Ovary (tissue), 9 donors: Measurements from ENCODE around the gene TLR4. TPM values are rescaled to one million over a fixed set of nuclear protein-coding genes. Genes with fewer than 3 reads are reported as not detected.

Source experiments
- DNase-seq, 5 donors: peaks; one replicate each; pipeline ENCODE4 v3.0.0-alpha.2; 2019 to 2020
- H3K27ac ChIP-seq, 2 donors: fragments of 200-600 bp; one replicate each; pipeline versions ENCODE4 v1.5.1 to v1.8.0; 2019 to 2022
- H3K27me3 ChIP-seq: fragments of 200-600 bp; one replicate; pipeline ENCODE4 v1.8.0; 2022
- H3K36me3 ChIP-seq: fragments of 200-600 bp; sonication (generic); one replicate; pipeline ENCODE4 v1.5.1; 2019
- H3K4me1 ChIP-seq: one replicate; pipeline ENCODE4 v1.8.1; 2013; ENCODE audit warnings: mild to moderate bottlenecking, moderate library complexity; ENCODE audit not compliant: insufficient read depth
- H3K4me3 ChIP-seq: fragments of 200-600 bp; sonication (generic); one replicate; pipeline ENCODE4 v1.5.1; 2017
- H3K9me3 ChIP-seq, 2 donors: fragments of 200-600 bp in 1 of 2; sonication (generic) in 1 of 2; one replicate each; pipeline versions ENCODE4 v1.5.1 to v1.8.1; 2013 to 2019; ENCODE audit warnings: mild to moderate bottlenecking in 1 of 2, moderate library complexity in 1 of 2
- EP300 ChIP-seq: sonication (generic); formaldehyde crosslinking; IDR thresholded peaks from one replicate; pipeline ENCODE4 v1.6.1; 2017; ENCODE audit warnings: antibody characterized with exemption
- POLR2A ChIP-seq: fragments of 450-650 bp; IDR thresholded peaks from one replicate; pipeline ENCODE4 v1.6.1; 2017; ENCODE audit warnings: antibody characterized with exemption, mild to moderate bottlenecking, moderate library complexity
- WGBS, 3 donors: extraction: QIAGEN DNeasy Blood & Tissue Kit in 1 of 3; methylation state at CpG; one replicate each; pipeline versions ENCODE4 v1.1.5 to v1.1.7; 2013 to 2017; 5-methylcytosine and 5-hydroxymethylcytosine counted together
- intact Hi-C, 4 donors: fragments of 100-400 bp; cut with DNase I; formaldehyde crosslinking; loops; one replicate each; pipeline versions ENCODE4 v1.11.0 to v1.15.1; 2022 to 2023
- polyA plus RNA-seq, 2 donors: library from polyadenylated mRNA; stranded (reverse); fragments of 200-250 nt in 1 of 2; fragments of 350-450 nt in 1 of 2; fragmentation: Illumina TruSeq in 1 of 2; extraction: RNeasy Lipid Tissue Mini Kit (QIAGEN cat#74804) in 1 of 2; gene quantifications; one replicate each; pipeline ENCODE4 v1.2.3, GENCODE V29; 2013 to 2014
- total RNA-seq, 7 donors: library from RNA; depleted of rRNA in 2 of 7; stranded (reverse); fragments of >200 nt in 2 of 7; fragmentation: NEBNext Ultra II Directional in 3 of 7; extraction: Animal tissue kit (Norgen Biotek cat#: 25700) in 3 of 7; gene quantifications; one replicate each; pipeline versions ENCODE4 v1.1.0 to v1.2.4, GENCODE V29; 2016 to 2023
- TF ChIP-seq, protein P1 (sequence below), 3 donors: fragments of 450-650 bp in 2 of 3; fragments of 200-600 bp in 1 of 3; IDR thresholded peaks; one replicate each; pipeline versions ENCODE4 v1.5.1 to v1.8.0; 2016 to 2022; ENCODE audit warnings: antibody characterized with exemption in 3 of 3, mild to moderate bottlenecking in 1 of 3
- donor health status: DM: no; HTN: no; CAD: no; lungs with moderate emphysema.
- donor health status: DM: no; HTN: no; CAD: no.
- donor health status: Bipolar disorder and iron deficiency.
- donor health status: DM: yes; HTN: yes; CAD: no.
- donor health status: DM: no; HTN: no; CAD: no.
- donor health status: DM: yes; HTN: yes; CAD: no.

Gene TLR4
- total and polyA plus RNA-seq, 9 donors = 3.4 to 13.5 (median 8.9) TPM

DNA sequence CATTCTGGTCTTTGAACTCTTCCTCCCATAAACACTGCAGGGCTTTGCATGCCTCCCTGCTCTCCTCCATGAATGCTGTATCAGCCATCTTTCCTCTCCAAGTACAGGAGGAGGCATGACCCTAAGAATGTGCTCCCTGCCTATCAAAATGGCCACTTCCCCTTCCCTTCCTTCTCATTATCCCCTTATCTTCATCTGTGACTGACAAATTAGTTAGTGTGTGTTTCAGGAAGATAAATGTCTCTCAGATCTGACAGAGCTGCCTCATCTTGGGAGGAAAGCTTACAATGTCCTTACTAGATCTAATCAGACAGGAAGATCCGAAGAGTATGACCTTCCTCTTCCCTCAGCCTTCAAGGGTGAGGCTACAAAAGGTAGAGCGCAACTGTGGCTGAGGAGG lies 46.2 kb downstream of the TLR4 start:
- Histone ChIP-seq H3K9me3 (no peaks in the 10 kb centered on the region), H3K27ac (no peak overlapping the region), H3K4me3 (no peak overlapping the region), H3K27me3 (no peaks in the 10 kb centered on the region), H3K4me1 (no peaks in the 10 kb centered on the region), H3K36me3 (no peaks in the 10 kb centered on the region)
- no peak for DNase-seq
- 45 to 65% (median 62%) methylated on average over 2 of the region's 2 CpGs for WGBS, 3 donors
- TF ChIP-seq EP300 = no peak
- TF ChIP-seq, protein P1, sequence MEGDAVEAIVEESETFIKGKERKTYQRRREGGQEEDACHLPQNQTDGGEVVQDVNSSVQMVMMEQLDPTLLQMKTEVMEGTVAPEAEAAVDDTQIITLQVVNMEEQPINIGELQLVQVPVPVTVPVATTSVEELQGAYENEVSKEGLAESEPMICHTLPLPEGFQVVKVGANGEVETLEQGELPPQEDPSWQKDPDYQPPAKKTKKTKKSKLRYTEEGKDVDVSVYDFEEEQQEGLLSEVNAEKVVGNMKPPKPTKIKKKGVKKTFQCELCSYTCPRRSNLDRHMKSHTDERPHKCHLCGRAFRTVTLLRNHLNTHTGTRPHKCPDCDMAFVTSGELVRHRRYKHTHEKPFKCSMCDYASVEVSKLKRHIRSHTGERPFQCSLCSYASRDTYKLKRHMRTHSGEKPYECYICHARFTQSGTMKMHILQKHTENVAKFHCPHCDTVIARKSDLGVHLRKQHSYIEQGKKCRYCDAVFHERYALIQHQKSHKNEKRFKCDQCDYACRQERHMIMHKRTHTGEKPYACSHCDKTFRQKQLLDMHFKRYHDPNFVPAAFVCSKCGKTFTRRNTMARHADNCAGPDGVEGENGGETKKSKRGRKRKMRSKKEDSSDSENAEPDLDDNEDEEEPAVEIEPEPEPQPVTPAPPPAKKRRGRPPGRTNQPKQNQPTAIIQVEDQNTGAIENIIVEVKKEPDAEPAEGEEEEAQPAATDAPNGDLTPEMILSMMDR (IDR thresholded peaks at IDR 0.05) = no peak
- no peak for TF ChIP-seq POLR2A
- intact Hi-C loops = no loop called here

DNA sequence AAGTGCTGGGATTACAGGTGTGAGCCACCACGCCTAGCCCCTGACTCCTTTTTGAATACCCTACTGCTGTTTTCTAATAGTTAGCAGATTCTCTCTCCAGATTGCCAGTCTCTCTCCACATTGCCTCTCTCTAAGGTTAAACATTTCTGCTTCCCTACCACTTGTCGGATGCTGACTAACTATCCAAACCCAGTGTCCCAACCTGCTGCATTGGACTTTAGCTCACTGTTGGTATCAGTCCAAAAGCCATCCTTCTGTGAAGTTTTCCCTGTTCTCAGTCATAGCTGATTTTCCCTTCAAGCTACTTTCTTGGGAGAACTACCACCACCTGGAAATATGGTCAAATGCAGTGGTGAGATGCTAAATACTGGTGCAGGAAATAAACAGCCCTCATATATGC lies 48.7 kb downstream of the TLR4 start:
- Histone ChIP-seq H3K4me1 (no peaks in the 10 kb centered on the region), H3K9me3 (no peaks in the 10 kb centered on the region), H3K4me3 (no peak overlapping the region), H3K36me3 (no peaks in the 10 kb centered on the region), H3K27ac (no peak overlapping the region), H3K27me3 (no peaks in the 10 kb centered on the region)
- WGBS, 3 donors = 90 to 94% (median 94%) methylated on average over 2 of the region's 2 CpGs
- TF ChIP-seq, protein P1 (IDR thresholded peaks at IDR 0.05) = no peak
- TF ChIP-seq POLR2A (no peak), EP300 (no peak)
- intact Hi-C loops = no loop called here
- DNase-seq = no peak

DNA sequence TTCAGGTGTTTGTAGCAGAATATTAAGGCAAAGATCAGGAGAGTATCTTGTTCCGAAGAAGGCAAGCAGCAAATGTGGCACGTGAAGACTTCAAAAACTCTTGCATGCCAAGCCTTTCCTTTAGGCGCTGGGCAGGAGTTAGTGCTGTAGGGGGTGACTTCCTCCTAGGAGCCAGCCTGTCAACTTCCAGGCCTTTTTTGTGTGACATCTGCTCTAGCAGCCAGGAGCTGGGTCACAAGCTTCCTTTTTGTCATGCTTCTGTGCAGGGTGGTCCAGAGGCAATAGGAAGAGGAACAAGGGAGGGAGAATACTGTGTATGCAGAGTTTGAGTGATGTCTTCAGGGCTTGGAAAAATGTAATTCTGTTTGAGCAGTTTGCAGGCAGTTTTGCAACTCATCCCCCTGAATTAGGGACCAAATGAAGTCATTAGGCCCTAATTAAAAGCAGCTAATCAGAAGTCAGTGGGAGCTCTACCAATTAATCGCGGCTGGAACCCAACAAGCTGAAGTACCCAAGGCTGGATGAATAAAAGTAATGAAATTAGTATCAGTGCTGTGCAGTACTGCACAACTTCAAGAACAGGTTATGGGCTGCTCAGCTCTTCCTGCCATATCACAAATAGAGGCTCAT lies 53.5 kb downstream of the TLR4 start:
- WGBS, 3 donors = 41 to 59% (median 50%) methylated on average over 5 of the region's 5 CpGs
- Histone ChIP-seq H3K4me3 (no peak overlapping the region), H3K36me3 (no peaks in the 10 kb centered on the region), H3K9me3 (no peaks in the 10 kb centered on the region), H3K4me1 (no peaks in the 10 kb centered on the region), H3K27me3 (no peaks in the 10 kb centered on the region), H3K27ac (no peak overlapping the region)
- DNase-seq = no peak
- no peak for TF ChIP-seq EP300
- TF ChIP-seq, protein P1 (IDR thresholded peaks at IDR 0.05) = no peak
- no peak for TF ChIP-seq POLR2A
- intact Hi-C loops = no loop called here

DNA sequence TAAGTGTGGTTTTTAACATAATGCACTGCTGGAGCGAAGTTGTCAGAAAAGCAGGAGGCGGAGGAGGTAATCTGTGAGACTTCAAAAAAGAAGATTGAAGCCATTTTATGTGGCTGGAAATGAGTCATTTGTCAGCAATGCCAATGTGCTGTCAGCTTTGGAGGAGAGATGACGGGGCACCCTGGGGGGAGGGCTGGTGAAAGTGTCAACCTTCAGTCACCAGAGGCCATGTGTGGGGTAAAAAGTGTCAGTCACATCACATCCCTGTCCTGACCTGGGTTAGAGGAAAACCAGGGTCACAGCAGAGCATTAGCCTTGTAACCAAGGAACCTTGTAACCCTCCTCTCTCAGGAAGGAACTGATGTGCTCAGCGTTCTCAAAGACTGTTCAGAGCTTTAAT lies 59.1 kb downstream of the TLR4 start:
- DNase-seq = no peak
- 63 to 68% (median 64%) methylated on average over 4 of the region's 4 CpGs for WGBS, 3 donors
- H3K4me1 ChIP-seq = no peaks in the 10 kb centered on the region
- no peaks in the 10 kb centered on the region for H3K36me3 ChIP-seq
- no peak overlapping the region for H3K4me3 ChIP-seq
- intact Hi-C loops = no loop called here
- TF ChIP-seq, protein P1 (IDR thresholded peaks at IDR 0.05) = no peak
- no peak for TF ChIP-seq EP300
- TF ChIP-seq POLR2A = no peak
- no peaks in the 10 kb centered on the region for H3K9me3 ChIP-seq
- no peaks in the 10 kb centered on the region for H3K27me3 ChIP-seq
- no peak overlapping the region for H3K27ac ChIP-seq
